Measurements from ENCODE around the gene ARHGEF37.

- no peak for TF ChIP-seq CTCF (conservative IDR thresholded peaks at IDR 0.05; ENCODE audit: low read depth, low read length)
- no peak for TF ChIP-seq EZH2 (IDR thresholded peaks at IDR 0.05; ENCODE audit: borderline replicate concordance, low read depth, low read length, poor library complexity, severe bottlenecking)
Observed at GRCh38 chr5:149666212-149666852, 85.0 kb downstream of the ARHGEF37 start.

All from A673 (cell line).